ENCODE data around the gene FAM20C.

DNA sequence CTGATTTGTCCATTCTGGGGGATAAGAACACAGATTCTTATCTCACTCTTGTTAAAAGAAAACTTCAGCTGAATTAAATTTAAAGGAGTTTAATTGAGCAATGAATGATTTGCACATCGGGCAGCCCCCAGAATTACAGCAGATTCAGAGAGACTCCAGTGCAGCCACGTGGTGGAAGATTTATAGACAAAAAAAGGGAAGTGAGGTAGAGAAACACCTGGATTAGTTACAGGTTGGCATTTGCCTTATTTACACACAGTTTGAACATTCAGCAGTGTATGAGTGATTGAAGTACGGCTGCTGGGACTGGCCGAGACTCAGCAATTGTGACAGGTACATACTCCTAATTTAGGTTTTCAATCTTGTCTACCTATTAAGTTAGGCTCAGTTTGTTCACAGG is 46.5 kb upstream of the FAM20C start:
- no peak for TF ChIP-seq CTCF (conservative IDR thresholded peaks at IDR 0.05; ENCODE audit: low read depth, low read length)
- TF ChIP-seq EZH2 (IDR thresholded peaks at IDR 0.05; ENCODE audit: low read length, unreplicated experiment) = no peak
- no peak for TF ChIP-seq EZH2phosphoT487 (IDR thresholded peaks at IDR 0.05; ENCODE audit: borderline replicate concordance, low read length)

Data from PC-3 (cell line).